B cell (primary cell): Measurements from ENCODE around the gene PFN3. TPM values are rescaled to one million over a fixed set of nuclear protein-coding genes. Genes with fewer than 3 reads are reported as not detected.

Experiments
- ATAC-seq: fragments of 200-7000 bp; cut with Tn5 transposase; one replicate; pipeline ENCODE4 v1.10.0; 2021; ENCODE audit warnings: low read depth, mild to moderate bottlenecking, moderate number of reproducible peaks, moderate library complexity
- CTCF ChIA-PET: fragments of 350-600 bp; sonication (Branson Sonifier 250); formaldehyde crosslinking; loops from one replicate; lab custom pipeline; 2021; ENCODE audit warnings: antibody characterized with exemption, inconsistent platforms; lab: Charles Lee
- POLR2A ChIA-PET: fragments of 350-600 bp; sonication (Branson Sonifier 250); formaldehyde crosslinking; loops from one replicate; lab custom pipeline; 2021; ENCODE audit warnings: antibody characterized with exemption; lab: Charles Lee
- DNase-seq: peaks from one replicate; pipeline ENCODE4 v3.0.0; 2013
- H2AFZ ChIP-seq: 2 replicates; pipeline ENCODE4 v1.6.1; 2012; ENCODE audit warnings: mild to moderate bottlenecking, low read depth, low read length; ENCODE audit not compliant: insufficient read depth, poor library complexity, severe bottlenecking
- H3K27ac ChIP-seq, 2 donors: 1 replicate in 1 of 2; 2 replicates in 1 of 2; pipeline ENCODE4 v1.5.1; 2012 to 2013; ENCODE audit warnings: low read length in 2 of 2, mild to moderate bottlenecking in 2 of 2, moderate library complexity in 1 of 2
- H3K27me3 ChIP-seq, 4 experiments: fragments of 200-600 bp in 1 of 4; sonication (generic) in 1 of 4; replicated peaks in 1 of 4; 1 replicate in 2 of 4; 2 replicates in 2 of 4; pipeline versions ENCODE4 v1.6.1 to v1.7.0; 2013 to 2016; ENCODE audit warnings: low read length in 3 of 4, mild to moderate bottlenecking in 2 of 4, mixed read lengths in 1 of 4, moderate library complexity in 1 of 4; ENCODE audit not compliant: insufficient read depth in 4 of 4, control insufficient read depth in 3 of 4; ENCODE audit errors: control extremely low read depth in 1 of 4
- H3K36me3 ChIP-seq, 2 experiments: replicated peaks in 1 of 2; 1 replicate in 1 of 2; 2 replicates in 1 of 2; pipeline versions ENCODE4 v1.6.1 to v1.7.1; 2013; ENCODE audit warnings: low read length in 1 of 2; ENCODE audit not compliant: insufficient read depth in 2 of 2, control insufficient read depth in 1 of 2; ENCODE audit errors: control extremely low read depth in 1 of 2, extremely low read depth in 1 of 2
- H3K4me1 ChIP-seq, 2 donors: fragments of 200-600 bp in 1 of 2; sonication (generic) in 1 of 2; 1 replicate in 1 of 2; 2 replicates in 1 of 2; pipeline versions ENCODE4 v1.5.1 to v1.6.1; 2013 to 2017; ENCODE audit warnings: low read length in 2 of 2; ENCODE audit not compliant: control insufficient read depth in 2 of 2, insufficient read depth in 2 of 2
- H3K4me2 ChIP-seq: replicated peaks from 2 replicates; pipeline ENCODE3; 2012; ENCODE audit warnings: mild to moderate bottlenecking, low read depth, low read length; ENCODE audit not compliant: poor library complexity, severe bottlenecking
- H3K4me3 ChIP-seq, 5 experiments: fragments of 200-600 bp in 1 of 5; sonication (generic) in 1 of 5; 1 replicate in 3 of 5; 2 replicates in 2 of 5; pipeline versions ENCODE4 v1.5.1 to v1.7.0; 2011 to 2016; ENCODE audit warnings: low read length in 4 of 5, mild to moderate bottlenecking in 4 of 5, low read depth in 2 of 5, control low read depth in 1 of 5, moderate library complexity in 1 of 5; ENCODE audit not compliant: insufficient read depth in 1 of 5; ENCODE audit errors: control extremely low read depth in 1 of 5, extremely low read depth in 1 of 5
- H3K79me2 ChIP-seq: fragments of 200-600 bp; sonication (generic); one replicate; pipeline ENCODE4 v1.6.0; 2016; ENCODE audit warnings: low read length; ENCODE audit not compliant: control insufficient read depth, insufficient read depth
- H3K9ac ChIP-seq: fragments of 200-600 bp; sonication (generic); 2 replicates; pipeline ENCODE4 v1.6.1; 2017; ENCODE audit warnings: mild to moderate bottlenecking, low read length, moderate library complexity
- H3K9me3 ChIP-seq, 3 donors: one replicate each; pipeline versions ENCODE4 v1.6.1 to v1.7.1; 2013; ENCODE audit warnings: low read length in 2 of 3; ENCODE audit not compliant: control insufficient read depth in 2 of 3, insufficient read depth in 1 of 3; ENCODE audit errors: control extremely low read depth in 1 of 3
- H4K20me1 ChIP-seq: 2 replicates; pipeline ENCODE4 v1.6.0; 2012; ENCODE audit warnings: mild to moderate bottlenecking, low read length; ENCODE audit not compliant: insufficient read depth, control insufficient read depth, poor library complexity, severe bottlenecking
- H3K27ac Mint-ChIP-seq: one replicate; pipeline ENCODE4 v1.8.0; 2021; ENCODE audit warnings: mixed read lengths
- H3K27me3 Mint-ChIP-seq: one replicate; pipeline ENCODE4 v1.8.0; 2021; ENCODE audit warnings: mixed read lengths
- H3K4me1 Mint-ChIP-seq: one replicate; pipeline ENCODE4 v1.8.0; 2021; ENCODE audit warnings: mixed read lengths
- H3K4me3 Mint-ChIP-seq: one replicate; pipeline ENCODE4 v1.8.0; 2021; ENCODE audit warnings: mixed read lengths
- H3K9me3 Mint-ChIP-seq: one replicate; pipeline ENCODE4 v1.8.0; 2022; ENCODE audit warnings: mixed read lengths; ENCODE audit not compliant: insufficient read depth
- EZH2 ChIP-seq: IDR thresholded peaks from 2 replicates; pipeline ENCODE4 v1.6.1; 2012; ENCODE audit warnings: borderline replicate concordance, low read depth, mild to moderate bottlenecking, moderate library complexity, low read length; ENCODE audit not compliant: insufficient read depth, poor library complexity, severe bottlenecking
- WGBS: methylation state at CpG from one replicate; pipeline ENCODE4 v1.1.5; 2013; ENCODE audit warnings: missing lambda C conversion rate; ENCODE audit not compliant: insufficient coverage; 5-methylcytosine and 5-hydroxymethylcytosine counted together
- intact Hi-C: fragments of 100-400 bp; cut with micrococcal nuclease; formaldehyde crosslinking; loops from one replicate; pipeline ENCODE4 v1.10.0; 2022
- polyA plus RNA-seq: library from polyadenylated mRNA; depleted of rRNA; stranded (reverse); fragments of >200 nt; gene quantifications from 2 replicates; pipeline ENCODE4 v1.2.3, GENCODE V29; 2012
- total RNA-seq, 2 donors: library from RNA; stranded (reverse); fragments of 120-200 nt in 1 of 2; gene quantifications; 1 replicate in 1 of 2; 2 replicates in 1 of 2; pipeline versions ENCODE4 v1.2.3 to v1.2.4, GENCODE V29; 2013 to 2022
- TF ChIP-seq, protein P1 (sequence below): fragments of 200-600 bp; IDR thresholded peaks from one replicate; pipeline ENCODE4 v1.8.0; 2022; ENCODE audit warnings: antibody characterized with exemption, mild to moderate bottlenecking

PFN3 gene
- total and polyA plus RNA-seq, 2 donors (not counting 1 experiment from before 2014, with no cell fraction given), result not detected

DNA sequence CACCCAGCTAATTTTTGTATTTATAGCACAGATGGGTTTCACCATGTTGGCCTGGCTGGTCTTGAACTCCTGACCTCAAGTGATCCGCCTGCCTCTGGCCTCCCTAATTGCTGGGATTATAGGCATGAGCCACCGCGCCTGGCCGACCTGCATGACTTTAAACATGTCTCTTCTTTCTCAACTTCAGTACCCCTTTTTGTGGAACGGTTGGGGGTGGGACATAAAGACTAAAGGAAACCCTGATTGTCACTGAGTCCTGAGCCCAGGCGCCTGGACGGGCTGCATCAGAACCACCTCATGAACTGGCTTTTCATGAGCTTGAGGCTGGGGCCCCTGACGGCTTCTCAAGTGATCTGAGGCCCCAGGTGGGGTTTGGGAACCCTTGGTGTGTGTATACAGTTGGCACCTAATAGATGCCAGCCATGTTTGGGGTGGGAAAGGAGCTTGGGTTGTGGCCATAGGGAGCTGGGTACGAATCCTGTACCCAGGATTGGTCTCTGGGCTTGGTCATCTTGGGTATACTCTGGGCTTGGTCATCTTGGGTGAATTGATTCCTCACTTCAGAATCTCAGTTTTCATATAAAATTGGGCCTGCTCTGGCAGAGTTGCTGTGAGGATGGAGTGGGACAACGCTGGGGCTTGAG lies 28.2 kb upstream of the PFN3 start:
- no peaks in the 10 kb centered on the region for H3K27me3 ChIP-seq
- POLR2A ChIA-PET, result interaction anchor here (0.7 to 6.8 kb wide), 5 partner anchors 9 to 176 kb away, joined by 3 to 103 read pairs (median 30); partner anchors contain the start of gene PRR7

More for the DNA sequence above, 28.2 kb upstream of the PFN3 start:
- H3K79me2 ChIP-seq, result peaks cover 52% of the 10 kb centered on the region
- no peak overlapping the region for H2AFZ ChIP-seq
- Mint-ChIP-seq H3K9me3 (no peaks in the 10 kb centered on the region), H3K27me3 (no peaks in the 10 kb centered on the region), H3K4me1 (peaks cover 71% of the 10 kb centered on the region), H3K4me3 (peak overlapping the region; percentile 94), H3K27ac (peak overlapping the region; percentile 97)
- H4K20me1 ChIP-seq, result peaks cover 60% of the 10 kb centered on the region
- ATAC-seq, result no peak
- H3K4me2 ChIP-seq, result peak overlapping the region; percentile 90
- WGBS, result 41% methylated on average over 5 of the region's 10 CpGs
- no peak for DNase-seq
- H3K4me1 ChIP-seq, result peaks cover 71 to 76% of the 10 kb centered on the region in 2 donors
- peak overlapping the region; percentile 82 for H3K9ac ChIP-seq
- peak overlapping the region; percentile 35 to 81 (median 74) for H3K4me3 ChIP-seq
- peak overlapping the region; percentile 77 to 96 for H3K27ac ChIP-seq
- CTCF ChIA-PET, result interaction anchor here (1.1 to 12.4 kb wide), 5 partner anchors 15 to 72 kb away, joined by 3 to 152 read pairs (median 137); partner anchors contain the start of gene PRR7
- TF ChIP-seq, protein P1, sequence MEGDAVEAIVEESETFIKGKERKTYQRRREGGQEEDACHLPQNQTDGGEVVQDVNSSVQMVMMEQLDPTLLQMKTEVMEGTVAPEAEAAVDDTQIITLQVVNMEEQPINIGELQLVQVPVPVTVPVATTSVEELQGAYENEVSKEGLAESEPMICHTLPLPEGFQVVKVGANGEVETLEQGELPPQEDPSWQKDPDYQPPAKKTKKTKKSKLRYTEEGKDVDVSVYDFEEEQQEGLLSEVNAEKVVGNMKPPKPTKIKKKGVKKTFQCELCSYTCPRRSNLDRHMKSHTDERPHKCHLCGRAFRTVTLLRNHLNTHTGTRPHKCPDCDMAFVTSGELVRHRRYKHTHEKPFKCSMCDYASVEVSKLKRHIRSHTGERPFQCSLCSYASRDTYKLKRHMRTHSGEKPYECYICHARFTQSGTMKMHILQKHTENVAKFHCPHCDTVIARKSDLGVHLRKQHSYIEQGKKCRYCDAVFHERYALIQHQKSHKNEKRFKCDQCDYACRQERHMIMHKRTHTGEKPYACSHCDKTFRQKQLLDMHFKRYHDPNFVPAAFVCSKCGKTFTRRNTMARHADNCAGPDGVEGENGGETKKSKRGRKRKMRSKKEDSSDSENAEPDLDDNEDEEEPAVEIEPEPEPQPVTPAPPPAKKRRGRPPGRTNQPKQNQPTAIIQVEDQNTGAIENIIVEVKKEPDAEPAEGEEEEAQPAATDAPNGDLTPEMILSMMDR, result no peak
- no peak for TF ChIP-seq EZH2
- peaks cover 0 to 50% of the 10 kb centered on the region in 2 experiments for H3K36me3 ChIP-seq
- no peaks in the 10 kb centered on the region for H3K9me3 ChIP-seq
- intact Hi-C loops, result loop anchor here (5.0 kb wide), 1 partner anchor 886 kb away; no protein-coding TSS in a partner anchor
